Activated B cell treated with CpG ODN at 0.5 μM for 24 hours (primary cell): ENCODE results near the gene TXNDC5. TPM values are rescaled to one million over a fixed set of nuclear protein-coding genes. Genes with fewer than 3 reads are reported as not detected.

ENCODE experiments used
- ATAC-seq: fragments of 200-7000 bp; cut with Tn5 transposase; one replicate; pipeline ENCODE4 v1.10.0; 2021; ENCODE audit warnings: low read depth, mild to moderate bottlenecking, moderate library complexity
- CTCF ChIA-PET: fragments of 350-600 bp; sonication (Branson Sonifier 250); formaldehyde crosslinking; loops from one replicate; lab custom pipeline; 2021; ENCODE audit warnings: antibody characterized with exemption; lab: Charles Lee
- POLR2A ChIA-PET: fragments of 350-600 bp; sonication (Branson Sonifier 250); formaldehyde crosslinking; loops from one replicate; lab custom pipeline; 2021; ENCODE audit warnings: antibody characterized with exemption; lab: Charles Lee
- DNase-seq: peaks from one replicate; pipeline ENCODE4 v3.0.0; 2022
- H3K27ac Mint-ChIP-seq: one replicate; pipeline ENCODE4 v1.8.0; 2020; ENCODE audit warnings: mixed read lengths
- H3K27me3 Mint-ChIP-seq: one replicate; pipeline ENCODE4 v1.8.0; 2021; ENCODE audit warnings: mixed read lengths
- H3K36me3 Mint-ChIP-seq: one replicate; pipeline ENCODE4 v1.8.0; 2021; ENCODE audit warnings: low read depth, mixed read lengths
- H3K4me1 Mint-ChIP-seq: one replicate; pipeline ENCODE4 v1.8.0; 2021; ENCODE audit warnings: mixed read lengths
- H3K4me3 Mint-ChIP-seq: one replicate; pipeline ENCODE4 v1.8.0; 2020; ENCODE audit warnings: mild to moderate bottlenecking, mixed read lengths
- H3K9me3 Mint-ChIP-seq: one replicate; pipeline ENCODE4 v1.8.0; 2020; ENCODE audit warnings: mixed read lengths
- CTCF ChIP-seq: fragments of 200-600 bp; IDR thresholded peaks from one replicate; pipeline ENCODE4 v1.8.0; 2022; ENCODE audit warnings: antibody characterized with exemption, mild to moderate bottlenecking
- intact Hi-C: fragments of 100-400 bp; cut with micrococcal nuclease; formaldehyde crosslinking; loops from one replicate; pipeline ENCODE4 v1.15.1; 2024
- total RNA-seq: library from RNA; stranded (reverse); gene quantifications from 2 replicates; pipeline ENCODE4 v1.2.3, GENCODE V29; 2022

Gene TXNDC5
- total RNA-seq, 1 donor from 2014 or later: 68.2 TPM

- Mint-ChIP-seq H3K27ac (no peak overlapping the region), H3K27me3 (peaks cover 12% of the 10 kb centered on the region), H3K4me3 (no peak overlapping the region), H3K4me1 (no peaks in the 10 kb centered on the region), H3K36me3 (no peaks in the 10 kb centered on the region), H3K9me3 (no peaks in the 10 kb centered on the region)
- no peak for ATAC-seq
- TF ChIP-seq CTCF: no peak
- intact Hi-C loops: no loop called here
- ChIA-PET POLR2A (no interaction called here), CTCF (no interaction called here)
- no peak for DNase-seq
These were observed 74.1 kb downstream of the TXNDC5 start for GRCh38 chr6:7836371-7837026.

- Mint-ChIP-seq H3K4me3 (no peak overlapping the region), H3K27me3 (peaks cover 9% of the 10 kb centered on the region), H3K4me1 (no peaks in the 10 kb centered on the region), H3K9me3 (peaks cover 5% of the 10 kb centered on the region), H3K36me3 (no peaks in the 10 kb centered on the region), H3K27ac (no peak overlapping the region)
- ATAC-seq (no peak), DNase-seq (no peak)
- CTCF ChIA-PET: no interaction called here
- POLR2A ChIA-PET: no interaction called here
- intact Hi-C loops: no loop called here
- no peak for TF ChIP-seq CTCF
These were observed 76.9 kb downstream of the TXNDC5 start for GRCh38 chr6:7833751-7834070.

GRCh38 chr6:7832904-7833750 lies 77.5 kb downstream of the TXNDC5 start:
- H3K4me3 Mint-ChIP-seq: no peak overlapping the region
- no peak for DNase-seq
- POLR2A ChIA-PET: no interaction called here
- H3K36me3 Mint-ChIP-seq: no peaks in the 10 kb centered on the region
- no peak overlapping the region for H3K27ac Mint-ChIP-seq
- no peaks in the 10 kb centered on the region for H3K4me1 Mint-ChIP-seq
- no peak for TF ChIP-seq CTCF
- CTCF ChIA-PET: no interaction called here
- peaks cover 9% of the 10 kb centered on the region for H3K27me3 Mint-ChIP-seq
- no peak for ATAC-seq
- intact Hi-C loops: no loop called here
- peaks cover 5% of the 10 kb centered on the region for H3K9me3 Mint-ChIP-seq

Other genes with a start within 250 kb of the TXNDC5 start
- gene BMP6, start 184.7 kb downstream of the TXNDC5 start, total RNA-seq: 0.75 and 0.78 TPM in 2 replicates
- 13.8 and 16.8 TPM in 2 replicates for gene BLOC1S5, start 153.6 kb upstream of the TXNDC5 start, total RNA-seq
- 32.5 and 33.0 TPM in 2 replicates for gene EEF1E1, start 191.8 kb upstream of the TXNDC5 start, total RNA-seq